Fibroblast of villous mesenchyme (primary cell): Measurements from ENCODE around the gene FGF22. TPM values are rescaled to one million over a fixed set of nuclear protein-coding genes. Genes with fewer than 3 reads are reported as not detected.

Source experiments
- DNase-seq: peaks from one replicate; pipeline ENCODE4 v3.0.0-alpha.2; 2010; ENCODE audit warnings: low read depth
- H3K4me3 ChIP-seq: 2 replicates; pipeline ENCODE4 v1.5.1; 2011; ENCODE audit warnings: low read depth, mild to moderate bottlenecking, low read length
- CTCF ChIP-seq: IDR thresholded peaks from 2 replicates; pipeline ENCODE4 v1.5.1; 2012; ENCODE audit warnings: low read depth, mild to moderate bottlenecking, low read length; ENCODE audit not compliant: insufficient read depth
- total RNA-seq: library from RNA; depleted of rRNA; stranded (reverse); fragments of >200 nt; gene quantifications from 2 replicates; pipeline ENCODE4 v1.2.3, GENCODE V29; 2012

Gene FGF22
- total RNA-seq, 1 donor = not detected

- no peak for TF ChIP-seq CTCF
- H3K4me3 ChIP-seq = no peak overlapping the region
- no peak for DNase-seq
These were observed 47.1 kb downstream of the FGF22 start for GRCh38 chr19:686589-687297.

DNA sequence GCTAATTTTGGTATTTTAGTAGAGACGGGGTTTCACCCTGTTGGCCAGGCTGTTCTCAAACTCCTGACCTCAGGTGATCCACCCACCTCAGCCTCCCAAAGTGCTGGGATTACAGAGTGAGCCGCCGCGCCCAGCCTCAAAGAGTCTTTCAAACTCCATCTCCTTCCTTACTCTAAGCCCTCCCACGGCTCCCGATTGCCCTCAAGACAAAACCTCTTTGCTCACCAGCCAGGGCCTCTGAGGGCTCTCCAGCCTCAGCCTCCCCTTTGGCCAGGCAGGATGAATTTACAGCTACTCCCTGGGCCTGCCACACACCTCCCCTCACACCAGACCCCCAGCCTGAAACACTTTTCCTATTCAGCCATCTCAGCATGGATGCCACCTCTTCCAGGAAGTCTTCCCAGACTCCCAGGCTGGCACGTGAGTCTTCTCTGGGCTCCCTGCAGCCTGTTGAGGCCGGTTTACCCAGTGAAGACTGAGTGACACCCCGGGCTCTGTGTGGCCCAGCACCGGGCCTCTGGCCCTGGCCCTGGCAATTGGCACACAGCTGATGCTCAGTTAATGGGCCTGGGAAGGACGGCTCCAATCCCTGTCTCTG lies 48.0 kb downstream of the FGF22 start:
- TF ChIP-seq CTCF = no peak
- H3K4me3 ChIP-seq = no peak overlapping the region
- DNase-seq = no peak

- H3K4me3 ChIP-seq = no peak overlapping the region
- no peak for DNase-seq
- no peak for TF ChIP-seq CTCF
These were observed 48.5 kb downstream of the FGF22 start for GRCh38 chr19:688214-688613.

DNA sequence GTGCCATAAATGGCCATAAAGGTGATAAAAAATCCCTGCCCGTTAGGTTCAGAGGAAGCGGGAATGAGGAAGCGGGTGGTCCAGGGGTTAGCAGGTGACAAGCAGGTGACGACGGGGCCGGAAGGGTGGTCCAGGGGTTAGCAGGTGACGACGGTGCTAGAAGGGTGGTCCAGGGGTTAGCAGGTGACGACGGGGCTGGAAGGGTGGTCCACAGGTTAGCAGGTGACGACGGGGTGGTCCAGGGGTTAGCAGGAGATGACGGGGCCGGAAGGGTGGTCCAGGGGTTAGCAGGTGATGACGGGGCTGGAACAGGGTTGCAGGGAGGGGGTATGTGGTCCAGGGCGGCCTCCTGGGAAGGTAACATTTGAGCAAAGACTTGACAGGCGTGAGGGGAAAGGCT lies 49.3 kb downstream of the FGF22 start:
- no peak for DNase-seq
- H3K4me3 ChIP-seq = no peak overlapping the region
- TF ChIP-seq CTCF = no peak

DNA sequence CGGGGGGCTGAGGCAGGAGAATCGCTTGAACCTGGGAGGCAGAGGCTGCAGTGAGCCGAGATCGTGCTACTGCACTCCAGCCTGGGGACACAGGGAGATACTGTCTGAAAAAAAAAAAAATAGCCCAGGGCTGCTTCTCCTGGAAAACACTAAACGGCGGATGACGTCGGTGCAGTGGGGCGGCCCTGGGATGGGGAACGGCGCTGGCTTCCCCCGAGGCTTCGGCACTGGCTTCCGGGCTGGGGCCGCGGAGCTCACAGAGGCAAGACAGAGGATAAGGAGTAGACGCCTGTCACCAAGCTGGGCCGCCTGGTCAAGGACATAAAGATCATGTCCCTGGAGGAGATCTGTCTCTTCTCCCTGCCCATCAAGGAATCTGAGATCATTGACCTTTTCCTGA lies 50.5 kb downstream of the FGF22 start:
- DNase-seq = no peak
- TF ChIP-seq CTCF = no peak
- no peak overlapping the region for H3K4me3 ChIP-seq

Other genes with a start within 250 kb of the FGF22 start
- not detected in 2 replicates for gene C2CD4C, start 230.7 kb upstream of the FGF22 start, total RNA-seq
- gene SHC2, start 178.8 kb upstream of the FGF22 start, total RNA-seq = 0.32 and 0.43 TPM in 2 replicates
- gene MADCAM1, start 143.4 kb upstream of the FGF22 start, total RNA-seq = under 0.01 TPM in 2 replicates
- gene TPGS1, start 132.4 kb upstream of the FGF22 start, total RNA-seq = 16.8 and 29.3 TPM in 2 replicates
- gene CDC34, start 108.1 kb upstream of the FGF22 start, total RNA-seq = 52.2 and 53.1 TPM in 2 replicates
- 0.32 and 0.43 TPM in 2 replicates for gene GZMM, start 95.8 kb upstream of the FGF22 start, total RNA-seq
- 191 and 207 TPM in 2 replicates for gene BSG, start 67.3 kb upstream of the FGF22 start, total RNA-seq
- gene HCN2, start 50.0 kb upstream of the FGF22 start, total RNA-seq = 0.32 and 0.86 TPM in 2 replicates
- 23.2 and 25.5 TPM in 2 replicates for gene POLRMT, start 6.3 kb upstream of the FGF22 start, total RNA-seq
- 30.7 and 50.3 TPM in 2 replicates for gene RNF126, start 23.3 kb downstream of the FGF22 start, total RNA-seq
- gene FSTL3, start 36.5 kb downstream of the FGF22 start, total RNA-seq = 49.2 and 83.1 TPM in 2 replicates
- not detected in 2 replicates for gene PRSS57, start 55.6 kb downstream of the FGF22 start, total RNA-seq
- 0.32 and 1.7 TPM in 2 replicates for gene PALM, start 69.1 kb downstream of the FGF22 start, total RNA-seq
- under 0.01 and 0.43 TPM in 2 replicates for gene MISP, start 111.2 kb downstream of the FGF22 start, total RNA-seq
- gene PTBP1, start 157.6 kb downstream of the FGF22 start, total RNA-seq = 117 and 129 TPM in 2 replicates
- gene PLPPR3, start 182.1 kb downstream of the FGF22 start, total RNA-seq = under 0.01 and 0.86 TPM in 2 replicates
- not detected in 2 replicates for gene AZU1, start 188.0 kb downstream of the FGF22 start, total RNA-seq
- gene PRTN3, start 201.1 kb downstream of the FGF22 start, total RNA-seq = not detected in 2 replicates
- not detected in 2 replicates for gene ELANE, start 212.4 kb downstream of the FGF22 start, total RNA-seq
- 3.9 TPM in 2 replicates for gene CFD, start 219.8 kb downstream of the FGF22 start, total RNA-seq